GM03348 (cell line): ENCODE measurements around the gene ESRP2.
A peak's percentile ranks its signal among the peaks of the same experiment; 100 is the strongest.

Experiments used
- DNase-seq: peaks from one replicate; pipeline ENCODE4 v3.0.0; 2012; ENCODE audit warnings: low spot score

Gene ESRP2

GRCh38 chr16:68237243-68238028 is 1.5 kb upstream of the ESRP2 start:
- DNase-seq: peak; percentile 99

DNA sequence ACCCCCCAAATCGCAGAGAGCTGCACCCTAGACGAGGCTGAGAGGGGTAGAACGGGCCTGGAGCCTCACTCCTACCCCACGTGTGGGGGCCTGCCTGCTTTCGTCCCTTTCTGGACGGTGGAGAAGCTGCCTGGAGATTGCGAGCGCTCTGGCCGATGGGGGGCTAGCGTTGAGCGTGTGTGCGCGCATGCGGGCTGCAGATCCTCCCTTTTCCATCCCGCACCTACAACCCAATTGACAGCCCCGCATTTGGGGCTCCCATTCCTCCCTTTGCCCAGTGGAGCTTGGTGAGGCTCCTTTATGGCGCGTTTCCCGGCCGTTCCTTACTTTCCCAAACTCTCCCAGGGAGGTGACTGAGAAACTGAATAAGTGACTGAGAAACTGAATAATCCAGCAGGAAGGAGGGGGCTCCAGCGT is 907 bp upstream of the ESRP2 start:
- DNase-seq: no peak

GRCh38 chr16:68236137-68236825 is 354 bp upstream of the ESRP2 start:
- no peak for DNase-seq

DNA sequence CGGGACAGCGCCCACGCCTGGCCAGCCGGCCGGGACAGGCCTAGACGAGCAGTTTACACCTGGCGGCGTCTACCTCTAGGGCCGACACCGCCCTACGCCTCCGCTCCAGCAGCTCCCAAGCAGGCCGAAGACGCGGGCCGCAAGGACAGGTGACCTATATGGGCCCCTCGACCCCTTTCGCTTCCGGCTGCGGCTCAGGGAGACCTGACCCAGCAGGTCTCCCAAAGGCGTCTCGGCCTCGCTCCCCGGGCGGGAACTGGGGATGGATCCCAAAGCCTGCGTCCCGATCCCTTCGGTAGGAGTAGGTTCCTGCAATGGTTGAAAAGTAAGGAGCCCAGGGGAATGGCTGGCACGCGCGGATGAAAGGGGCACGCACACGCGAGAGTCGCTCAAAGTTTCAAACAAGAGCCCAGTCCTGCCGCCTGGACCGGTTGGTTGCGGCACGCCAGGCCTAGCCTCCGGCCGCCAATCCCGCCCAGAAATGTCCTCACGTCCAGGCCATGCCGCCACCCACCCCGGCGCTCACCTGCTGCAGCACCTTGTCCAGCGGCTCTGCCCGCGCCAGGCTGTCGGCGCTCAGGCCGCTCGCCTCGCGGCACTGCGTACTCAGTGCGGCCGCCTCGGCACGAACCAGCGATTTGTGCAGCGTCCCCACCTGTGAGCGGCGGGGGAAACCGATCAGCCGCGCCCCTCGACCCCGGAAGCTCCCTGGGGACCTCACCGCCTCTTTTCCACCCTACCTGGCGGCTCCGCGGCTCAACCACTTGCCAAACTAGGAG is 630 bp downstream of the ESRP2 start:
- DNase-seq: no peak

DNA sequence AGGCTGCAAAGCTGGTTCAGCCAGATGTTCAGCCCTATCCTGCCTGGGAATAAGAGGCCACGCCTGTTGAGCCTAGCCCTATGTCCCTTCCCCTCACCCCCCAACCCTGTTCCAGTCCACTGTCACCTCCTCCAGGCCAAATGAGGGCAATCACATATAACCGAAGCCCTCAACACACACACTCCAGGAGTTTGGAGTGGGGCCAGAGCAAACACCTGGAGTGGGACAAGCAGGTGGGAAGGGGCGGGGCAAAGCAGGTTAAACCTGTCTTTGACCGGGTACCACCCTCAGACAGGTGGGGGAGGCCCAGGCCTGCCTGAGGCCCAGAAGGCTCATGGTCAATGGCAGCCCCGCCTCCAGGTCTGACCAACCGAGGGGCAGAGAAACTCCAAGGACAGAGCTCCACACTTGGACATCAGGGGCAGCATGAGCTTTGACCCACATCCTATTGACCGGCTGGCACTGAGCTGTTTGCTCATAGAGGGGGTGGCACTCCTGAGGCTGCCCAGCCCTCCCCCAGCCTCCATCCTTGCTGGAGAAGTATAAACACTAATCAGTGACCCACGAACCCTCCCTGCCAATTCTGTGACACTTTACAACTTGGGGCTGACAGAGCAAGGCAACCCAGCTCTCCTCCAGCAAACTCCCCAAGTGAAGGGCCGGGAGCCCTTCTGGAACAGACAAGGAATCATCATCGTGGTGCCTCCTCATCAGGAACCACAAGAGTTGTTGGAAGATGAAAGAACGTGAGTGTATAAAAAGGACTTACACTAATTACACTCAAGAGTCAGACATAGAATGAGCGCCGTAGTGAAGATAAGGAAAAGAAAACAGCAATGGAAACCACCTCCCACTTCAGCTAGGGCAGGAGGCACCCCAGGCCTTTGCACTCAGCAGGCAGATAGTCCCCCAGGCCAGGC is 1.5 kb downstream of the ESRP2 start:
- DNase-seq: no peak

- DNase-seq: no peak
Observed at GRCh38 chr16:68233835-68234187, 2.1 kb downstream of the ESRP2 start.

DNA sequence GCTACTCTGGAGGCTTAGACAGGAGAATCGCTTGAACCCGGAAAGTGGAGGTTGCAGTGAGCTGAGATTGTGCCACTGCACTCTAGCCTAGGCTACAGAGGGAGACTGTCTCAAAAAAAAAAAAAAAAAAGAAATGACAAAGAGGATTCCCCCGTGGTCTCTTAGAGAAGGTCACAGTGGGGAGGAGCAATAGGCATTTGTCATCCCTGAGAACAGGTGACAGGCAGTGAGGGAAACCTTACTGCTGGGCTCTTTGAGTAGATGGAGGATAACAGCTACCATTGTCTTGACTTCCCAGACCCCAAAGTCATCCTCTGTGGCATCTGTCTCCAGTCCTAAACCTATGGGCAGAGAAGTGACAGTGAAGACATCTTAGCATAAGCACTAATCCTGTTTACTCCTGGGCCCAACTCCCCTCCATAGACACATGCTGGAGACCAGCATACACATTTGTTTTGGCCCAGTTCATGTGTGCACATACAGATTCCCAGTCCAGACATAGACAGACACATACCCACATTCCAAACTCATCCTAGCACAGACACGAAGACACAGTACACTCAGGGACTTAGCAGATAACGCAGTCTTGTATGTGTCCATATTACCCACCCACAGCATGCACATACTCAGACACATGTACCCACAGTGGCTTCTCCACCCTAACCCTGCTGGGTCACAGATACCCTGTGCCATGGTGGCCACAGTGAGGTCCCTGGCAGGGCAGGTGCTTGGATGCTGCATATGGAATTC is 2.7 kb downstream of the ESRP2 start:
- no peak for DNase-seq

GRCh38 chr16:68232335-68232734 is 3.6 kb downstream of the ESRP2 start:
- no peak for DNase-seq

DNA sequence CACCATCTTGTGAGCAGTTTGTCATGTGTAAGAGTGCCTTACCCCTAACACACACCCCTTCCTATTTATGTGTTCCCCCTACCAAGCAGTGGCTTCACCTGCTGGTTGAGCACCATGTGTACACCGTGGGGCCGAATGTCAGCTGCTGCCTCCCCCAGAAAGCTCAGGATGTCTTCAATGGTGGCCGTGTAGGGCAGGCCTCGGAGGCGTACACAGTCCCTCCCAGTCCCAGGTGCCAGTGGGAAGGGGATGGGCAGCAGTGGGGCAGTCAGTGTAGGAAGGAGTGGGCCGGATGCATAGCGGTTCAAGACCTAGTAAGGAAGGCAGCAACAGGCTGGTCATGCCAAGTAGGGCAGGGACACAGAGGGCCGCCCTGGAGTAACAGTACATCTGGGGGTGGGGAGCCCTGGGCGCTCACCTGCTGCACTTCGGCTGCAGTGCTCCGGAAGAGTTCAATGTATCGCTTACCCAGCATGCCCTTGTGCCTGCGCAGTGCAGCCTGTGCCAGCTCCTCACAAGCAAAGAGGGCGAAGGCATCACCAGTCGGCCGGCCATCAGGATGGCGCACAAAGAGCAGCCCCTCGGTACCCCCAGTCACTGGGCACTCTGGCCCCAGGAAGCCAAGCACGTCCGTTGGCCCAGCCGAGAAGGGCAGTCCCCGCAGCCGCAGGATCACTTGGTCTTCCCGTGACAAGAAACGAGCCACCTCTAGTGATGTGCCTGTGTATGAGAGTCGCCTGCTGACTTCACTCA is 4.4 kb downstream of the ESRP2 start:
- DNase-seq: no peak

DNA sequence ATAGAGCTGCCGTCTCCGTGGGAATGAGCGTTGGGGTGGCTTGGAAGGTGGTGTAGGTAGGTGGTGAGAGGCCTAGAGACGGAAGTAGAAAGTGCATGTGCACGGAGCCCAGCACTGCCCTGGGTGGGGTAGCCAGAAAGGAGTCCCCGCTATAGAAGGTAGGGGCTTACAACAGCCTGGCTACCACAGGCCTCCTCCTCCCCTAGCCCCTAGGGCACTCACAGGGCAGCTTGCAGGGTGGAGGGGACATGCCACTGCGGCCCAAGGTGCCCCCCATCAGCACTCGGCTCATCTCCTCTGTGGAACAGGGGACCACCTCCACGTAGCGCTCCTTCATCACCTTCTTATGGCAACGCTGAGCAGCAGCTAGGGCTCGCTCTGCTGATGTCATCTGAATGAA is 5.0 kb downstream of the ESRP2 start:
- DNase-seq: no peak

DNA sequence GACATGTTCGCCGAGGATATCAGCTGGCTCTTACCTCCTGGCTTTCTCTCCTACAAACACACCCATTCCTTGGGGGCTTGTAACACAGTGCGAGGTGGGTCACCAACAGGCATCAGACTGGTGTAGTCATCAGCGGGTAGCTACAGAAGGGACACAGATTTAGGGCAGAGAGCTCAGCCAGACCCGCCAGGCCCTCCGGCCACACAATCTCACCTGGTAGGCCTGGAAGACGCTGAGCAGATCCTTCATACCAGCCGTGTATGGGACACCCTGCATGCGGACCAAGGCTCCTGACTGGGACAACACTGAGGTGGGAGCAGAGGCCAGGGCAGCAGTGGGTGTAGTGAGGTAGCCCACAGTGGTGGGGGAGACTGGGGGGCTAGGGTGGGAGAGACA is 5.8 kb downstream of the ESRP2 start:
- DNase-seq: no peak

DNA sequence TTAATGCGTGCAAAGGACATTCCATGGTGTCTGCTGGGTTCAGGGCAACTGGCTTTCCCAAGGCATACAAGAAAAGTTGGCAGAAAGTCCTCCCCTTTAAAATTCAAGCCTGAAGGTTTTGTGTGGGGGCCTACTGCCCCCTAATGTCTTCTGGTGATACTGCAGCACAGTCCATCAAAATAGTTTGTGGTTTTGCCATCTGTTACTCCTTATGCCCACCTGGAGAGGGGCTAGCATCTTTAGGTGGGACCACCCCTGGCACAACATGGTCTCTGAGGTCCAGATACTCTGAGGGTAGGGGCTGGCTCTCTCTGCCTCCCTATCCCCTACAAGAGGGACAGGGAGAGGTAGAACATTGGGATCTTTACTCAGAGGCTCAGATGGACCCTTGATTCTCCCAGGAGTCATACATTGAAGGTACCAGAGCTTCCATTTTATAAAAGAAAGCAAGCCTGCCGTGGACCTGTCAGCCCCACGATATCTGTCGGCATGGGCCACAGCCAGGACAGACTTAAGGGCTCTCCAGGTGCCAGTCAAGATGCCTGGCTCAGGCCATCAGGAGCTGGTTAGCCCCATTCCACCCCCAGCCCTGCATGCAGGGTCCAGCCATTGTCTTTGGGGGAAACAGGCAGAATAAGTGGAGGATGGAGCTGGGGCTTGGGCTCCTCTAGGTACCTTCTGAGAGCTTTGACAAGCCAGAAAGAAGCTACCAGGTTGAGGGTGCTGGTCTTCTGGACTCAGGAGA is 6.3 kb downstream of the ESRP2 start:
- DNase-seq: peak; percentile 83

- no peak for DNase-seq
Observed at GRCh38 chr16:68228652-68229051, 7.3 kb downstream of the ESRP2 start.

- no peak for DNase-seq
Observed at GRCh38 chr16:68227850-68228553, 7.9 kb downstream of the ESRP2 start.

DNA sequence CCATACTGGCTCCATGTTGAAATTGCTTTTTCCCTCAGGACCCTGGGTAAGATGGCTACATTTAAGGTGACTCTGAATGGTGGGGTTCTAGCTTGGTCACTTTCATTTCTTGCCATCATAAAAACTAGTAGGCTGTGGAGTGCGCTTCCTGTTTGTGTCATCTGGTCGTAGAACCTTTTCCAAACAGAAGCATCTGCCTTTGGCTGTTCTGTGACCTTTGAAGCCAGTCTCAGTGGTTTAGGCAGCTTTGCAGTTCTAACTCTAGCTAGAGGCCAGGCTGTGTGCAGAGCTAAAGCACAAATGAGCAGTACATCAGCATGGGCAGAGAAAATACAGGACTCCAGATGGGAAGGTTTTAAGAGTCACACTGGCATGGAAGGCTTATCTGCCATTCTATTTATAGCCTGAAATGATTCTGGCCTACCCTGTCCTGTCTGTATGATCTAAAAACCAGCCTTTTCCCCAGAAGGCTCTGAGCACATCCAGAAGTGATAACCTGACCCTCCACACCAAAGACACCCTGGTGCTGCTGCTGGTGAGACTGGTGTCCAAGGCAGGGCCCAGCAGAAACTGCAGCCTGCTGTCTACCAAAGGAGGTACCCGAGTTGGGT is 8.6 kb downstream of the ESRP2 start:
- no peak for DNase-seq

GRCh38 chr16:68226116-68226515 is 9.8 kb downstream of the ESRP2 start:
- no peak for DNase-seq

DNA sequence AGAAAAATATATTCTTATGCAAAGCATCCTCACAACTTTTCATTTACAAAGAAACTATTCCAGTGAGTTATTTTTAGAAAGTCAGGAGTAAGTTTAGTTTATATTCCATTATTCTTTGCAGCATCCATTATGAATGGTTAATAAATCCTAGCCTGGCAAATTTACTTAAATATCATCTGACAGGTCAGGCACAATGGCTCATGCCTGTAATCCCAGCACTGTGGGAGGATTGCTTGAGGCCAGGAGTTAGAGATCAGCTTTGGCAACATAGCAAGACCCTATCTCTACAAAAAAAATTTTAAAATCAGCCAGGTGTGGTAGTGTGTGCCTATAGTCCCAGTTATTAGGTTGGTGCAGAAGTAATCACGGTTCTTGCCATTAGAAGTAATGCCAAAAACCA is 12.9 kb downstream of the ESRP2 start:
- DNase-seq: no peak

DNA sequence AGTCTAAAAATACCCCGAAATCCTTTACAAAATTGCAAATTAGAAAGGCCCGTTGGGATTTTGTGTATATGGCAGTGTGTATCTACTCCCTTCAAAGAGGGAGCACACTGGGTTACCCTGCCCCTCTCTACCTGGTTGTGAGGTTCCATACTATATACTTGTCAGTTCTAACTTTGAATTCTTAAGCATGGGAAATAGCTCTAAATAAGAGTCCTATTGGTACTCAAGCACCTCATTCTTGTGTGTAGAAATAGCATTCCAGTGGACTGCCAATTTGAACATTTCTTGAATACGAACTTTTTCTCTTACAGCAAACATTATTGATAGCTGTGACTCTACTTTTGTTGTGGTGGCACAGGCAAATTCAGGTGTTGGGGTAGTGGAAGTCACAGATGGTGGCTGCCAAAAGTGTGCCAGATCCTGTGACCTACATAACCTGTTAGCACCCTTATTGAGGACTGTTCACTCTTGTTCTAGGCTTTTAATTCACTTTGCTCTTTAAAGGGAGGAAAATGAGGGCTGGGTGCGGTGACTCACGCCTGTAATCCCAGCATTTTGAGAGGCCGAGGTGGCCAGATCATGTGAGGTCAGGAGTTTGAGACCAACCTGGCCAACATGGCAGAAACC is 16.1 kb downstream of the ESRP2 start:
- DNase-seq: no peak
